GM19467 (cell line): ENCODE measurements around the gene RORB.
A peak's percentile ranks its signal among the peaks of the same experiment; 100 is the strongest.

Source experiments
- ATAC-seq: cut with Tn5 transposase; IDR thresholded peaks from one replicate; pipeline ENCODE4 v1.9.1; 2021; ENCODE audit warnings: mild to moderate bottlenecking, moderate library complexity; ENCODE audit not compliant: unreplicated experiment

RORB gene

DNA sequence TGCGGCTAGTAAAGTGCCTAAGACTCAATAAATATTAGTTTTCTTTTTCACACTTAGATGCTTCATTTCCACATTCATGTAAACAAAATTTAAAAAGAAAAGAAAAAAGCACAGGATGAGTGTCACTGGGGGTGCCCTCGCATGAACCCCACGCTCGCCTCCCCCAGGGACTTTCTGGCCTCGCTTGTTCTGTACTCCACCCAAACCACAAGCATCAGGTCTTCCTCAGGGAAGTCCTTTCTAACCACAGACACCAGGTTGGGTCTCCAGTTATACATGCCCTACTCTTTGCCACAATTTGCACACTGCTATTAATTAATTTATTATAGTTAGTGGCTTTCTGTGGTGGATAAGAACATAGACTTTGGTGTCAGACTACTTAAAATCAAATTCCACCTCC is 92.4 kb downstream of the RORB start:
- no peak for ATAC-seq

DNA sequence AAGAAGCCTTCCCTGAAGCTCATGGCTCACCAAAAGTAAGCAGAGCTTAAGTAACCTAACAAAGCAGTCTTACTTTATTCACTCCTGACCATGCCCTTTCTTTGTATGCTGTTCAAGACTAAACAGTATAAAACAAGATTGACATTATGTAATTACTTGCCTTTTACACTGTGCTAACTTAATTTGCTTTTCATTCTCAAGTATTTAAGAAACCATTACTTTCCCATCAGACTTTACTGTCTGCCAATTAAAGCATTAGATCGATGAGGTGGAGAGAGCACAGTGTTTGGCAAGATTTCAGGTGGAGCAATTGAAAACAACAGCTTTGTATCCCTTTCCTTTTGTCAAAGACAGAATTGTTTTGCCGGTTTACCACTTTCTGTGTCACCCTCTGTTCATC is 98.2 kb downstream of the RORB start:
- no peak for ATAC-seq

DNA sequence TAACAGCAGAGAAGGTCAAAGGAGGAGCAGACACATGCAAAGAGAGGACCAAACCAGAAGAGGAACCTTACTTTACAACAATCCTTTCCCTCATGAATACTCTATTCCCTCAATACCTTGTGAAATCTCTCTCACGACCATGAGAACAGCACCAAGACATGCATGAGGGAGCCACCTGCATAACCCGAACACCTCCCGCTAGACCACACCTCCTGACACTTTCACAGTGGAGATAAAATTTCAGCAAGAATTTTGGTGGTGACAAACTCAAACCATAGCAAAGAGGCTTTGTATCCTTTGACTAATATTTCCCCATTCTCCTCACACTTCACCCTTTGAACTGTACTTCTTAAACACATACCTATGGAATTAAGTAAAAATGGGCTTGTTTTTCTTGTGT is 101.7 kb downstream of the RORB start:
- ATAC-seq = no peak

DNA sequence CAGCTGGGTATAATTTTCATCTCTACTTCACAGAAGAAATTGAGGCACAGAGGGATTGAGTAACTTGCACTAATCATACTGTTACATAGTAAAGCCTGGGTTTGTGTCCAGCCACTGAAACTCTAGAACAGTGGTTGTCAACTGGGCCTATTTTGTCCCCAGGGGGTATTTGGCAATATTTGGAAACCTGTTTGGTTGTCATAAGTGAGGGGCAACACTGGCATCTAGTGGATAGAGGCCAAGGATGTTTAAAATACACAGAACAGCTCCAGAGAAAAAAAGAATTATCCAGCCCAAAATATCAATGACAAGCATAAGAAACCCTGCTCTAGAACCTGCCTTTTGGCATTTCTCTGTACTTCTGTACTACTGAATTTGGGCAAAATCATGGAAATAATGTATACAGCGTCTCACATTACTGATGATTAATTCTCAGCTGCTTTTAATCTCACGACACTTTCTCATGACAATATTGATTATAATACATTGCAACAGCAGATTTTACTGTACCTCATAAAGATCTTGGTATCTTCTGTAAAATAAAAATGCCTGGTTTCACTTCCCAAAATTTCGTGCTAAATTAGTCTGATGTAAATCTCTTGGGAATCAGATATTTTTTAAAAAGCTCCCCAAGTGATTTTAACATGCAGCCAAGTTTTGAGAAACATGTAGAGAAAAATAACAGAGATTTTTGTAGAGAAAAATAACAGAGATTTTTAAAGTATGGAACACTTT is 112.7 kb downstream of the RORB start:
- ATAC-seq = no peak

DNA sequence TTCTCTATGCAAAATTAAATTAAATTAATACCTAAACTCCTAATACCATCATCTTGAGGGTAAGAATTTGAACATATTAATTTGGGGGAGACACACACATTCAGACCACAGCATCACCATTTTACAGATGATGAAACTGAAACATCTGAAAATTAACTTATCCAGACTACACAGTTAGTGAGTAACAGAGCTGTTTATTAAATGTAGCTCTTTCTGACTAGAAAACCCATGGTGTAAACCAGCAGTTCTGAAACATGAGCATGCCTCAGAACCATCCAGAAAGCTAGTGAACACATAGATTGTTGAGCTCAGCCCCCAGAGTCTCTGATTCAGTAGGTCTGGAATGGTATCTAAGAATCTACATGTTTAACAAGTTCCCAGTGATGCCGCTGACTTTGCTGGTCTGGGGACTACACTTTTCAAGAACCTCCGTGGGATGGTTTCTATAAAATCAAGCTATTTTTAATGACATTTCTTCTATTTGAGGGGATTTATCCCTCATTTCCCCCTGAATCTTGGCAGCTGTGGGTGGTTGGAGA is 113.5 kb downstream of the RORB start:
- peak; percentile 45 for ATAC-seq

DNA sequence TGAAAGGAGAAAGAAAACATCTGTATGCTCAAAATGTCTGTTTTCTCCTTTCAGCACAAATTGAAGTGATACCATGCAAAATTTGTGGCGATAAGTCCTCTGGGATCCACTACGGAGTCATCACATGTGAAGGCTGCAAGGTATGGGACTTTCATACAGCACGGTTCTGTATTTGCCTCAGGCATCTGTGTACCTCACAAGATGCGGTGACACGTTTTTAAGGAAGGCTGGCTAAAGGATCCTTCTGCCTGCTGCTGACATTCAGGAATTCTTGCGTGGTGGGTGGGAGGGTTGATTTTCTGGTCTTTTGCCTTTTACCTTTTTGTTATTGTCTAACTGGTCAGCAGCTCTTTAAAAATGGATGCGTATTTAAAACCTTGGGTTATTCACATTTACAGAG is 133.1 kb downstream of the RORB start:
- ATAC-seq = no peak

DNA sequence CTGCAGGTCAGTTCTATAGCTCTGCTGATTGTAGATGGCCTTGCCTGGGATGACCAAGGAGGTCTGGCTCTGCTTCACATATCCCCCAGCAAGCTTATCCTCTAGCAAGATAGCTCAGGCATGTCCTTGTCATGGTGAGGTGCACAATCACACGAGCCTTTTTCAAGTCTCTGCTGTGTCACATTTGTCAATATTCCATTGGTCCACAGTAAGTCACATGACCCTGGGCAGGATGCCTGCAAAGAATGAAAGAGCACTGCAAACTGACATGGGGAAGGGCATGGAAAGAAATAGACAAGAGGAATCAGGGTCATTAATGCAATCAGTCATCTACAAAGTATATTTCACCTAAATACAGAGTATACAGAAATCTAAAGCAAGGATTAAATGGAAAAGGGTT is 142.0 kb downstream of the RORB start:
- ATAC-seq = no peak

DNA sequence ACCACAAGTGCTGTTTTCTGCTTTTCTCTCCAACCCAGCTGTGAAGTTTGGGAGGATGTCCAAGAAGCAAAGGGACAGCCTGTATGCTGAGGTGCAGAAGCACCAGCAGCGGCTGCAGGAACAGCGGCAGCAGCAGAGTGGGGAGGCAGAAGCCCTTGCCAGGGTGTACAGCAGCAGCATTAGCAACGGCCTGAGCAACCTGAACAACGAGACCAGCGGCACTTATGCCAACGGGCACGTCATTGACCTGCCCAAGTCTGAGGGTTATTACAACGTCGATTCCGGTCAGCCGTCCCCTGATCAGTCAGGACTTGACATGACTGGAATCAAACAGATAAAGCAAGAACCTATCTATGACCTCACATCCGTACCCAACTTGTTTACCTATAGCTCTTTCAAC is 145.2 kb downstream of the RORB start:
- ATAC-seq = no peak

DNA sequence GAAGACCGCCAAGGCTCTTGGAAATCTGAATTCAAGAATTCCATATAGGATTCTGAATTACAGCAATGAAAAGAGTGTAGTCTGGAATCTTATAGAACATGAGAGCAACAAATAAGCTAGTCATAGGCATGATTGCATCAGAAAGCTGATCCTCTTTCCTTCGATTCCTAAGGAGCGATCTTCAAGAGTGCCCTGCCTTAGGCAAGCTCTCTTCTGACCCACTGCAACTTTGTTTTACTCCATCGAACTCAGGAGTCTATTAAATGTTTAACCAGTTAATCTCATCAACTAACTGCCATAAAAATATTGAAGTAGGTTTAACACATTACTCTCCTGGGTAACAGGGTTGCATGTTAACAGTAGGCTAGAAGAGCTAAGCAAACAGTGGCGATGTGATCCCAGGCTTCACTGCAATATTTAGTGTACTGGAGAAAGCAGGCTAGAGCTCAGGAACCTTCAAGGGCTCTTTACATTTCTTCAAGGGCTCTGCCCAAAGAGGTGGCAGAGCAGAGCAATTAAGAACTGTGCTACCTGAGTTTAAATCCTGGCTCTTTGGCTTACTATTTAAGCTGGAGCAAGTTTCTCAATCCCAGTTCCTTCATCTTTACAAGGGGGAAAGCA is 146.3 kb downstream of the RORB start:
- ATAC-seq = no peak

DNA sequence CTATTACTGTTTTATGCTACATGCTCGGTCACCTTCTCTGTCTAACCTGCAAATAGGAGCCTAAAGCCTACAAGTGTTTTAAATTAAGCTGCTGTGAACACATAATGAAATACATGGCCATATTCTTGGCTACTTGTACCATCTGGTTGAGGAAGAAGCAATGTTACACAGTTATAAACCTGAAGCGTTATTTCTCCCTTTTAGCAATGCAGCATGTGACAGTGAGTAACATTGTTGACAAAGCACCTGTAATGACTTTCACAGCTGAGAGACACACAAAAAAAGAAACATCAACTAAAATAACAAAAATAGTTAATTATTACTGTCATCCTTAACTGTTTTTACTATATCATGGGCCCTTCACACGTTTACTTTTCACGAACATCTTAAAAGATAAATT is 146.9 kb downstream of the RORB start:
- no peak for ATAC-seq

DNA sequence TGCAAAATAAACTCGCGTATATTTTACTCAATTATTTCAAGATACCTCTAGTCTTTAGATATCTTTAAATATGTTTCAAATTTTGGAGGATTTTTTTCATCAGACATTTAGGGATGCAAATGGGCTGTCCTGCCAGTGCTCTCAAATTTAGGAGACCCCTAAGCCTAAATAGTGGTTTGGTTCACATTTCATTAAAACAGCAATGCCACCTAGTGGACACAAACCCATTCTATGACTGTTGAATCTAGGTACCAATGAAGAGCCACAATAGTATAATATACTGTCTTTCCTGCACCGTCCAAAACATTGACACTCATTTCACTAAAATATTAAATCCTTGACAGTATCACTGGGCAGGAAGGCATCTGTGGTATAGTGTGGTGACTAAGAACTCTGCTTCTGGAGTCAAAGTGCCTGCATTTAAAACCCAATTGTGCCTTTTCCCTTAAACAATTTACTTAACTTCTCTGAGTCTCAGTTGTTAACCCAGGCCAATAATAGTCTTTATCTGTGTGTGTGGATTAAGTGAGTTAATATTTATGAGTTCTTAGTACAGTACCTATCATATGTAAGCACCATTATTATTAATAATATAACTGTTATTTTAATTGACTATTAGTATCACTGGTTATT is 148.0 kb downstream of the RORB start:
- ATAC-seq = peak; percentile 57

DNA sequence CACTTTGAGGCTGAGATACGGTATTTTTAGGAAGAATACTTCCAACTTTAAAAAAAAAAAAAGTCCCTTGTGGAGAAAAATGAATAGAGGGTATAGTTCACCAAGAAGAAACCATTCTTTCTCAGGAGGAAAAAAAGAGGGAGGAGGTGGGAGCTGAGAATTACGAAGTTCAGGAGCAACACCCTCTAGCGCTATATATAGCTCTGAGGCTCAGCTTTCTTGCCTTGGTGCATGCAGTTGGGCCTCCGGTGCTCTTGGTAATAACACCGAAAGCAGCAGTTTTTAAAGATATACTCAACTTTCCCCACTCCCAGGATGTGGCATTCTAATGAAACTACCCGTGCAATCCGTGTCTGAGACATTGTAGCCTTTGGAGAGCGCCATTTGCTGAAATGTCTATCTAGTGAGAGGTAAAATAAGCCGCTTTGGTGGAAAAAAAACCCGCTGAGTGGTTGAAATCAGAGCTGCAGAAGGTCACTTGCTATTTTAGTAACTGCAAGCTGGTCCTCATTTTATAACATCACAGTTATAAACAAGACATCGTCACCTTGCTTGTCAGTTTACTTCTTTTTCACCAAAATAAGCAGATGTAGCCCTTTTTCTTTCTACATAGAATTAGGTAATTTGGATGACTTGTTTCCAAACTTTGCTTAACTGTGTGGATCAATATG is 156.4 kb downstream of the RORB start:
- no peak for ATAC-seq

DNA sequence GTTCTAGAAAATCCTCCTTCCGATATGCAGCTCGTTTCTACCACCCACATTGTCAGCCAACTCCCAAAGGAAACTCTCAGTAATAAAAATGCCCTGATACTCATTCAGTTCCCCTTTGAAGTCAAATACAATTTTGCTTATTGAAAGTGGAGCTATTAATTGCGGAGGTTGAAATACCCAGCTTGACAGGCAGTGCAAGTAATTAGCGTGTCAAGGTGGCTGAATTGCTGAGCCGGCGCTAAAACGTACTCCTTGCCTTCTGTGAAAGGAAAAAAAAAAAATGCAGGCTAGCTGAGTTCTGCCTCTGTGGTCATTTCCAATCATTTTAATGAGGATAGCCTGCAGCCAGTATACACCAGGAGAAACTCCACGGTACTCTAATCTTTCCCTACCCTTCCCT is 165.5 kb downstream of the RORB start:
- no peak for ATAC-seq

DNA sequence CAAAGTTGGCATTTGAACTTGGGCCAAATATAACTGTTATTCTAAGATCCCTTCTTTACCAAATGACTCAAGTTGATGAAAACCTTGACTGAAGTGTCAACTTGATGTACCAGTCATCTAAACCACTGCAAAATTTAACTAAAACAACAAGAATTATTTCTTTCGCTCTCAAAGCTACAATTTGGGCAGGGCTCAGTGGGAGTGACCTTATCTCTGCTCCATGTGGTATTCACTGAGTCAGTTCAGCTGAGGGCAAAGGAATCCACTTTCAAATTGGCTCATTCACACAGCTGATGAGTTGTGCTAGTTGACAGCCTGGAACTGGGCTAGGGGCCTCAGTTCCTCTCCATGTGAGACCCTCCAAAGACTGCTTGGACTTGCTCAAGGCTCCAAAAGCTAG is 166.3 kb downstream of the RORB start:
- no peak for ATAC-seq

DNA sequence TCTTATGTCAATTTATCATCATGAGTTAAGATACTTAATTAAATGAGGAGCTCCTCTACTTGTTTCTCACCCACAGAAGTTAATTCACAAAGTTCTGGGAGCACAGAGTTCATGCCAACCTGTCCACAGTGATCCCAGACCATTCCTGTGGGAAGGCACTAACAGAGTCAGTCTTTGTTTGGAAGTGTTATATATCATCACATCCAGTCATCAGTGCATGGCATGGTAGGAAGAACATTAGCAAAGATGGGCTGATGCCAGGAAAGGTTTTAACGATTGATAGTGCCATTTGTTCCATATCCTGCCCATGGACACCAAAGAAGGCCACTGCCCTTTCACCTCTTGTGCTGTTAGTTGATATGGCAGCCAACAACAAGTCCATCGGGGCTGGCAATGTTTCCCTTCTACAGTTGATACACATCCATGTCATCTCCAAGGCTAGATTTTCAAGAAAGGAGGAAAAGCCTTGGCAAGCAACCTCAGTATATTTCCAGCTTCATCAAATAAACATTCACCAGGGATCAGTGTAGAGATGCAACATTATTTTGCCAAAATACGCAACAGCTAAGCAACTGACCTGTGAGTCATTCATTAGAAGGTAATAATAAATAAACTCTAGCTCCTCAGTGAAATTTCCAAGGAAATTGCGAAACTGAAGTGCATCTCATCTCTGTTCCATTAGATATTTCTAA is 169.6 kb downstream of the RORB start:
- ATAC-seq = no peak

DNA sequence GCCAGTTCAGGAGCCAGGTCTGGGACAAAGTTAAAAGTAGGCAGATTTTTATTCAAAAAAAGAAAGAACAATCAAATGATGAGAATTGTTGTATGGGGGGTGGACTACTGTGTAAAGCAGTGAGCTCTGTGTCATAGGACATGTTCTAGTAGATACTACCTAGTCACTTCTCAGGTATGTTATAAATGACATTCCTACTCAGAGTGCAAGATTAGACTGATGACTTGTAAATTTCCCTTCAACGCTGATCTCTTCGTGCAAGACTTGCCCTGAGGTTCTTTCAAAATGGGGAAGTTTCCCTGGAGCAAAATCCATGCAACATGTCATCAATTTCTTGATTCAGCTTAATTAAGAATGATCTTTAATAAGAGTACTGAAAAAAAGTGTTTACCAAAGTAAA is 175.1 kb downstream of the RORB start:
- no peak for ATAC-seq

DNA sequence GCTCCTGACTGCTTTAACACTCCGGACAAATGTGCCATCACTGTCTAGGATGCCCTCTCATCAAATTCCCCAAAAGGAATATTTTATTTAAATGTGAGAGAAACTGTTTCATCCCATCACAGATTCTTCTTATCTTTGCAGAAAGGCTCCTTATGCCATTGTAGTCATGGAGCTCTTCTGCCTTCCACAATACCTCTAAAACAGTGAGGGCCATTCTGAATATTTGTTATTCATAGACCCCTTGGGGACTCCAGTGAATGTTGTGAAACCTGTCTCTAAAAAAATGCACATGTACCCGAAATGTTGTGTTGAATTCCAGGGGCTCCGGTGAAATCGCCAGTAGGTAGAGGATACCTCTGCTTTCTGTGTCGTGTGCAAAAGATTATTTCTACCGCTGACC is 176.9 kb downstream of the RORB start:
- no peak for ATAC-seq

DNA sequence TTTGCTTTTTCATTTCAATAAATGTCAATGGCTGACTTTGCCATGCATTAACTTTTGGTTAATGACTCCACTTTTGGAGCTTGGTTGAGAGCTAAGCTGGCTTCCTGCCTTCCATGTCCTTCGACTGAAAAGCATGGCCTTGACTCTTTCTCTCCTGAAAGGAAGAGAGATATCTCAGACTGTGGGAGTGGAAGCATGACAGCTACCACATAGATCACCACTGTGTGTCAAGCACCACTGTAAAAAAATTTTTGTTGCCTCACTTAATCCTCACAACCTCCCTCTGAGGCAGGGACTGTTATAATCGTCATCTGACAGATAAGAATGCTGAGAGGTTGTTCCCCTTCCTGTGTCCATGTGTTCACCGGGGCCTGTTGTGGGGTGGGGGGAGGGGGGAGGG is 184.8 kb downstream of the RORB start:
- no peak for ATAC-seq

DNA sequence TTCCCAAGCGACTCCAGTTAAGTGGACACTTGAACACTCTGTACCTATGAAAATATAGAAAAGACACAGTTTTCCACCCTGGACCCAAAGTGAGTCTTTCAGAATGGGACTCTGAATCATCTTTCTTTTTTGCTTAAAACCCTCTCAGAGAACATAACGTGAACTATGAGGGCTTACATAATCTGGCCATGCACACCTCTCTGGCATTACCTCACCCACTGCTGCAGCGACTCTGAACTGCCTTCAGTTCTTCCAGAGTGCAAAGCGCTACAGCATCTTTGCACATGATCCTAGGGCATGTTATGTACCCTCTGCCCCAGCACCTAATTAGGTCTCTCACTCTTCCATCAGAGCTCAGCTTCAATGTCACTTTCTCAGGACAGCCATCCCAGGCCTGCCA is 186.2 kb downstream of the RORB start:
- ATAC-seq = no peak

DNA sequence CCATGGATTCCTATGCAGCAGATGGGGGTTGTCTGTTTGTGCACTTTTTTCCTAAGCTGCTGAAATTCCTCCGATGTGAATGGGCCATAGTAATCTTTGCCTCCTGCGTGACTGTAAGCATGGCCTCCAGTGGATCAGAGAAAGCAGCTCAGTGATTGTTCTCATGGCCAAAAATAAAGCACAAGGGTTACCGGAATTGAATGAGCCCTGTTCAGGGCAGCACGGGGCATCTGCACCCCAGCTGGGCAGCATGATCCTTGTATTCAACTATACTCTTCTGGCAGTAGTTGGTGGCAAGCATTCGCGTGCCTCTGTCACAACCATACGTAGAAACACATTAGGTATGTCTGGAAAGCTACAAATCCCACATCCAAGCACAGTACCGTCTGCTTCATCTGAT is 193.9 kb downstream of the RORB start:
- ATAC-seq = no peak

DNA sequence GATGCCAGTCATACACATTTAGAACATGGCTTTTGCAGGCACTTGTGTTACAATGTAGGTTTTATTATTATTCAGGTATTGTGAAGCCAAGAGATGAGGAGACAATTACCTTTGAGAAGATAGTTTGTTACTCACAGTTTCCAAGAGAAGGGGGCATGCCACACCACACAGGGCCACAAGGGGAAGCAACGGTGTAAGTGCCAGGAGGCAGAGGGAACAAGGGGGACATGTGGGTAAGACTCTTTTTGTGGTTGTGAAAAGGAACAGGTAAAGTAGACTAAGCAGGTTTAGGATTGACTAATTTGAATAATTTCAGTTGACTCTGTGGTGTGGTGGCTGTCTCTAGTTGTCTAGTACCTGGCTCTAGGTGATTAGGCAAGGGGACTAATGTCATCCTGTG is 199.4 kb downstream of the RORB start:
- no peak for ATAC-seq
